B cell (primary cell): Measurements from ENCODE around the gene GADD45A. TPM values are rescaled to one million over a fixed set of nuclear protein-coding genes. Genes with fewer than 3 reads are reported as not detected.

ENCODE experiments used
- ATAC-seq: fragments of 200-7000 bp; cut with Tn5 transposase; one replicate; pipeline ENCODE4 v1.10.0; 2021; ENCODE audit warnings: low read depth, mild to moderate bottlenecking, moderate number of reproducible peaks, moderate library complexity
- CTCF ChIA-PET: fragments of 350-600 bp; sonication (Branson Sonifier 250); formaldehyde crosslinking; loops from one replicate; lab custom pipeline; 2021; ENCODE audit warnings: antibody characterized with exemption, inconsistent platforms; lab: Charles Lee
- POLR2A ChIA-PET: fragments of 350-600 bp; sonication (Branson Sonifier 250); formaldehyde crosslinking; loops from one replicate; lab custom pipeline; 2021; ENCODE audit warnings: antibody characterized with exemption; lab: Charles Lee
- DNase-seq: peaks from one replicate; pipeline ENCODE4 v3.0.0; 2013
- H2AFZ ChIP-seq: 2 replicates; pipeline ENCODE4 v1.6.1; 2012; ENCODE audit warnings: mild to moderate bottlenecking, low read depth, low read length; ENCODE audit not compliant: insufficient read depth, poor library complexity, severe bottlenecking
- H3K27ac ChIP-seq, 2 donors: 1 replicate in 1 of 2; 2 replicates in 1 of 2; pipeline ENCODE4 v1.5.1; 2012 to 2013; ENCODE audit warnings: low read length in 2 of 2, mild to moderate bottlenecking in 2 of 2, moderate library complexity in 1 of 2
- H3K27me3 ChIP-seq, 4 experiments: fragments of 200-600 bp in 1 of 4; sonication (generic) in 1 of 4; replicated peaks in 1 of 4; 1 replicate in 2 of 4; 2 replicates in 2 of 4; pipeline versions ENCODE4 v1.6.1 to v1.7.0; 2013 to 2016; ENCODE audit warnings: low read length in 3 of 4, mild to moderate bottlenecking in 2 of 4, mixed read lengths in 1 of 4, moderate library complexity in 1 of 4; ENCODE audit not compliant: insufficient read depth in 4 of 4, control insufficient read depth in 3 of 4; ENCODE audit errors: control extremely low read depth in 1 of 4
- H3K36me3 ChIP-seq, 2 experiments: replicated peaks in 1 of 2; 1 replicate in 1 of 2; 2 replicates in 1 of 2; pipeline versions ENCODE4 v1.6.1 to v1.7.1; 2013; ENCODE audit warnings: low read length in 1 of 2; ENCODE audit not compliant: insufficient read depth in 2 of 2, control insufficient read depth in 1 of 2; ENCODE audit errors: control extremely low read depth in 1 of 2, extremely low read depth in 1 of 2
- H3K4me1 ChIP-seq, 2 donors: fragments of 200-600 bp in 1 of 2; sonication (generic) in 1 of 2; 1 replicate in 1 of 2; 2 replicates in 1 of 2; pipeline versions ENCODE4 v1.5.1 to v1.6.1; 2013 to 2017; ENCODE audit warnings: low read length in 2 of 2; ENCODE audit not compliant: control insufficient read depth in 2 of 2, insufficient read depth in 2 of 2
- H3K4me2 ChIP-seq: replicated peaks from 2 replicates; pipeline ENCODE3; 2012; ENCODE audit warnings: mild to moderate bottlenecking, low read depth, low read length; ENCODE audit not compliant: poor library complexity, severe bottlenecking
- H3K4me3 ChIP-seq, 5 experiments: fragments of 200-600 bp in 1 of 5; sonication (generic) in 1 of 5; 1 replicate in 3 of 5; 2 replicates in 2 of 5; pipeline versions ENCODE4 v1.5.1 to v1.7.0; 2011 to 2016; ENCODE audit warnings: low read length in 4 of 5, mild to moderate bottlenecking in 4 of 5, low read depth in 2 of 5, control low read depth in 1 of 5, moderate library complexity in 1 of 5; ENCODE audit not compliant: insufficient read depth in 1 of 5; ENCODE audit errors: control extremely low read depth in 1 of 5, extremely low read depth in 1 of 5
- H3K79me2 ChIP-seq: fragments of 200-600 bp; sonication (generic); one replicate; pipeline ENCODE4 v1.6.0; 2016; ENCODE audit warnings: low read length; ENCODE audit not compliant: control insufficient read depth, insufficient read depth
- H3K9ac ChIP-seq: fragments of 200-600 bp; sonication (generic); 2 replicates; pipeline ENCODE4 v1.6.1; 2017; ENCODE audit warnings: mild to moderate bottlenecking, low read length, moderate library complexity
- H3K9me3 ChIP-seq, 3 donors: one replicate each; pipeline versions ENCODE4 v1.6.1 to v1.7.1; 2013; ENCODE audit warnings: low read length in 2 of 3; ENCODE audit not compliant: control insufficient read depth in 2 of 3, insufficient read depth in 1 of 3; ENCODE audit errors: control extremely low read depth in 1 of 3
- H4K20me1 ChIP-seq: 2 replicates; pipeline ENCODE4 v1.6.0; 2012; ENCODE audit warnings: mild to moderate bottlenecking, low read length; ENCODE audit not compliant: insufficient read depth, control insufficient read depth, poor library complexity, severe bottlenecking
- H3K27ac Mint-ChIP-seq: one replicate; pipeline ENCODE4 v1.8.0; 2021; ENCODE audit warnings: mixed read lengths
- H3K27me3 Mint-ChIP-seq: one replicate; pipeline ENCODE4 v1.8.0; 2021; ENCODE audit warnings: mixed read lengths
- H3K4me1 Mint-ChIP-seq: one replicate; pipeline ENCODE4 v1.8.0; 2021; ENCODE audit warnings: mixed read lengths
- H3K4me3 Mint-ChIP-seq: one replicate; pipeline ENCODE4 v1.8.0; 2021; ENCODE audit warnings: mixed read lengths
- H3K9me3 Mint-ChIP-seq: one replicate; pipeline ENCODE4 v1.8.0; 2022; ENCODE audit warnings: mixed read lengths; ENCODE audit not compliant: insufficient read depth
- CTCF ChIP-seq: fragments of 200-600 bp; IDR thresholded peaks from one replicate; pipeline ENCODE4 v1.8.0; 2022; ENCODE audit warnings: antibody characterized with exemption, mild to moderate bottlenecking
- EZH2 ChIP-seq: IDR thresholded peaks from 2 replicates; pipeline ENCODE4 v1.6.1; 2012; ENCODE audit warnings: borderline replicate concordance, low read depth, mild to moderate bottlenecking, moderate library complexity, low read length; ENCODE audit not compliant: insufficient read depth, poor library complexity, severe bottlenecking
- WGBS: methylation state at CpG from one replicate; pipeline ENCODE4 v1.1.5; 2013; ENCODE audit warnings: missing lambda C conversion rate; ENCODE audit not compliant: insufficient coverage; 5-methylcytosine and 5-hydroxymethylcytosine counted together
- intact Hi-C: fragments of 100-400 bp; cut with micrococcal nuclease; formaldehyde crosslinking; loops from one replicate; pipeline ENCODE4 v1.10.0; 2022
- polyA plus RNA-seq: library from polyadenylated mRNA; depleted of rRNA; stranded (reverse); fragments of >200 nt; gene quantifications from 2 replicates; pipeline ENCODE4 v1.2.3, GENCODE V29; 2012
- total RNA-seq, 2 donors: library from RNA; stranded (reverse); fragments of 120-200 nt in 1 of 2; gene quantifications; 1 replicate in 1 of 2; 2 replicates in 1 of 2; pipeline versions ENCODE4 v1.2.3 to v1.2.4, GENCODE V29; 2013 to 2022

Gene GADD45A
- total and polyA plus RNA-seq, 2 donors (not counting 1 experiment from before 2014, with no cell fraction given) = 11.6 to 21.1 TPM

- POLR2A ChIA-PET = interaction anchor here (0.5 to 1.9 kb wide), 8 partner anchors 14 to 760 kb away, joined by 3 to 7 read pairs (median 4); partner anchors contain the start of genes C1orf141, DNAI4, MIER1 and SERBP1
- peaks cover 0 to 7% of the 10 kb centered on the region in 2 experiments for H3K36me3 ChIP-seq
- TF ChIP-seq CTCF (no peak), EZH2 (no peak)
- Mint-ChIP-seq H3K27ac (peak overlapping the region; percentile 81), H3K27me3 (no peaks in the 10 kb centered on the region), H3K4me1 (peaks cover 31% of the 10 kb centered on the region), H3K9me3 (no peaks in the 10 kb centered on the region), H3K4me3 (peak overlapping the region; percentile 91)
- WGBS = 1% methylated on average over 10 of the region's 20 CpGs
- H2AFZ ChIP-seq = peak overlapping the region; percentile 87
- H3K4me2 ChIP-seq = peak overlapping the region; percentile 99
- peaks cover 16 to 17% of the 10 kb centered on the region in 2 donors for H3K4me1 ChIP-seq
- ATAC-seq (no peak), DNase-seq (no peak)
- H3K9ac ChIP-seq = peak overlapping the region; percentile 82
- intact Hi-C loops = loop anchor here (1.0 to 5.0 kb wide), 4 partner anchors 52 to 632 kb away; partner anchors contain the start of gene SERBP1
- H3K27ac ChIP-seq = peak overlapping the region in 1 of 2 donors; percentile 28
- H4K20me1 ChIP-seq = no peaks in the 10 kb centered on the region
- CTCF ChIA-PET = interaction anchor here (0.7 to 3.0 kb wide), 8 partner anchors 10 to 151 kb away, joined by 3 to 28 read pairs (median 3); no protein-coding TSS in a partner anchor
- H3K9me3 ChIP-seq = no peaks in the 10 kb centered on the region
- H3K79me2 ChIP-seq = no peaks in the 10 kb centered on the region
- H3K4me3 ChIP-seq = peak overlapping the region; percentile 48 to 91 (median 80)
- H3K27me3 ChIP-seq = no peaks in the 10 kb centered on the region
These were observed 405 bp upstream of the GADD45A start for GRCh38 chr1:67684526-67685066.
